GM18870 (cell line): ENCODE results near the gene PTPRM.
"Not testable (repeated sequence)": the region's sequence is repeated elsewhere in the genome, so short reads cannot be mapped to it uniquely, and the experiment has no call there.

Source experiments
- ATAC-seq: cut with Tn5 transposase; IDR thresholded peaks from one replicate; pipeline ENCODE4 v1.9.1; 2021; ENCODE audit warnings: moderate library complexity; ENCODE audit not compliant: unreplicated experiment

PTPRM gene

DNA sequence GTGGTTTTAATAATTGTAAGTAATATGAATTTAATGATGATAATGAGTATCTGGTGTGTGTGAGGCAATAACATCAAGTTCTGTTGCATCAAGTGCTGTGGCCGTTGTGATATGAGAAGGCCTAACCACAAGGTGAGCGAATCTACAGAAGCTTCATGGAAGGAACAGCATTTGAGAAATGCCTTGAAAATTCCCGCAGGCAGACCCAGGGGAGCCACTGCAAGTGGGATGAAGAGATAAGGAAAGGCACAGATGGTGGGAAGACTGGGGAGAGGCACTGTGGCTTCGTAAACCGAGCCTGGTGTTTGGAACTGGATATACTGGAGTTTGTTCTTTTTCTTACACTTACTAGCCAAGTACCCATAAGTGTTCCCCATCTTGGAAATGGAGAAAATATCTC lies 357.5 kb downstream of the PTPRM start:
- ATAC-seq, result no peak

DNA sequence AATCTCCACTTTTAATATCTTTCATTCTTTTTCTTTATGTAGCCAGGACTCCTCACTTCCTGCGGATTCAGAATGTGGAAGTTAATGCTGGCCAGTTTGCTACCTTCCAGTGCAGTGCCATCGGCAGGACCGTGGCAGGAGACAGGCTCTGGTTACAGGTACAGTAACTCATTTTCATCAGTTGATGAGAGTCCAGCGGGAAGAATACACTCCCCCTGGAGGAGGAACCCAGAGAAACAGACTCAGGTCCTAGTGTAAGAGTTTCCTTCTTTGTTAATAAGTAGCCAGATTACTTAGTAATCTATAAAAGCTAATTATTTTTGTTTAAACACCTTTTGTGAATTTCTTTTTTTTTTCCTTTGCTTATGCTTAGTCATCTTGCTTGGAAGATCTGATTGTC lies 359.4 kb downstream of the PTPRM start:
- no peak for ATAC-seq

DNA sequence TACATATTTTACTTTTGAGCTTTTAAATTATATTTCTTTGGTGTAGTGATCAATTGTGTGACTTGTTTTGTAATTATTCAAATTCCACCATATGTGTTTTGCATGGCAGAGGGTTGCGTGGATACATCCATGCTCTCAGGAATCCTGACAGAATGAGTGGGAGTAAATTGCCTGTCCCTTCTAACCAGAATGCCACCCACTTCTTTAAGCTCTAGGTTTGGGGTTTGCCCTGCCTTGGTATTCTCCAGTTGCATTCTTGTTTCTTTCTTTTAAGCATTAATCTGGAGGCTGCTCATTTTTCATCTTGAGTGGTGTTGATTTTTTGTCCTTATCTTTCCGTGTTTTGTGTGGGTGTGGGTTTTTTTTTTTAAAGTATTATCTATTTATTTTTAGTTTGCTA lies 360.0 kb downstream of the PTPRM start:
- ATAC-seq, result no peak

DNA sequence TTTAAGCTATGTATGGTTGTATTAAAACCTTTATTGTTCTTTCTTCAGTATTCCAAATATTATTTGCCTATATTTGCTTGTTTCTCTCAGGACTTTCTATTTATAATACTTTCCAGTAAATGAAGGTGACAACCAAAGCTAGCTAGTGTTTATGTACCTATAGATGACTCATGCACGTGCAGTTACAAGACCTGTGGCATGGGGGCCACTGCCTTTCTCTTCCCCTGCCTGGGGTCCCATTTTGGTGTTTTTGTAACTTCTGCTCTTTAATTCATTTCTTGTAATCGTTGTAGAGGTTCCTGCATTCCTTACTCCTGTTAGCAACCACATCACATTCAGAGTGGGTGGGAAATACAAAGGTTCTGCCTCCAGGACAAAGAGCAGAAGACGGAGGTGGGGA lies 364.6 kb downstream of the PTPRM start:
- ATAC-seq, result no peak

DNA sequence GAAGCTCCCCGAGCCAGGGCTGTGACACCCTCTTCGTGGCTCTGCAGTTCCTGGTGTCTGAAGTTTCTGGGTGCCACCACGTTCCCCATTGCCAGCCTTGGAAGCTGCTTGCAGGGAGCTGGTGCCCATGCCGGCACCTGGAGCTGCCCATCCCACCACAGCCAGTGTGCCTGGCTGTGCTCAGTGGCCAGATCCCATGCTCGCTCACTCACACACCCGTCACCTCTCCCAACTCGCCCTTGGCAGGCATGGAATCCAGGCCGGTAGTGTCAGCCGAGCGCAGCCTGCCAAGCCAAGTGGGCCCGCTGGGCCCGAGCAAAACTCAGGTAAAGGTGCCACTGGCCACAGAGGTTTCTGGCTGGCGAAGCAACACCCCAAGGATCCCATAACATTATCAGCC lies 370.2 kb downstream of the PTPRM start:
- ATAC-seq, result no peak

DNA sequence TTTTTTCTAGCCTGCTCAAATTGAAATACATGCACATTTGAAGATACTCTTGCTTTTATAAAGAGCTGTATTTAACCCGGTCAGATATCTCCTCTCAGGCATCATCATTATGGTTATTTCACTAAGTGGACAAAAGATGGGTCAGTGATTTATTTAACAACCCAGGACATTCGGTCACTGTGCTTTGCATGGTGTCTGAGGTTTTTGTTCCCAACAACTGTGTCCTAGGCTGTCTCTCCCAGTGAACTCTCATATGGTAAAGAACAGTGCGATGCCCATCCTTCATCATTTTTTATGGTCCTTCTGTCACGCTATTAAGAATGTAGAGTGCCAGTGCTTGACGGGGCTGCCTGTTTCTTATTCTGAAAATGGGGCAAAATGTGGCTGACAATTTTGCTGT lies 372.4 kb downstream of the PTPRM start:
- no peak for ATAC-seq

DNA sequence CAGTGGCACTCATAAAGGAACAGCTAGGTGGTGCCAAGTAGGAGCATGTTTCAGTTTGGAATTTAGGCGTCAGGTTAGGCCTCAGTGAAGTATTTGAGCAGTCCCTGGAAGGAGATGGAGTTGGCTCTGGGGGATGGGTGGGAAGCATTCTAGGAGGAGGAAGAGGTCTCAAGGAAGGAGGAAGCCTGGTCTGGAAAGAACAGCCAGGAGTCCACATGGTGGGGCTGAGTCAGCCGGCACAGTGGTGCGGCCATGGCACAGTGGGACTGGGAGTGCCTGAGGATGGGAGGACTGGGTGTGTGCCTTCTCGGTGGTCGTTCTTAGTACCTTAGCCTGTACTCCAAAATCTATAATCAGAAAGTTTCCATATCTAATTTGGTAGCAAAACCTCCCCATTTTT lies 373.3 kb downstream of the PTPRM start:
- no peak for ATAC-seq

DNA sequence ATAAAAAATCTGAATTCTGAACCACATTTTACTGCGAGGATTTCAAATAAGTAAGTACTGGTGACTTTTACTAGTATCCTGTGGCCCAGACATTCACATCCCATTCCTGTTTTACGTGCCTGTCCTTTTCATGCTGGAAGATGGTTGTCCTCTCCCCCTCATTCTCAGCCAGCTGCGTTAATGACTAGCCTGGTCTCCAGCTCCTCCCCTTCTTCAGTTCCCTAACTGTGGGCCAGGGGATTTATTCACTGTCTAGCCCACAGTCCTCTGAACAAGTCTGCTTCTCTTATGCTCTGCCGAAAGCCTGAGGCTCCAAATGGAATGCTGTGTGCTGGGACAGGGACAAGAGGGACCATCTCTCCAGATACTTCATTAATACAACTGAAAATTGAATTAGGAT lies 373.9 kb downstream of the PTPRM start:
- no peak for ATAC-seq

DNA sequence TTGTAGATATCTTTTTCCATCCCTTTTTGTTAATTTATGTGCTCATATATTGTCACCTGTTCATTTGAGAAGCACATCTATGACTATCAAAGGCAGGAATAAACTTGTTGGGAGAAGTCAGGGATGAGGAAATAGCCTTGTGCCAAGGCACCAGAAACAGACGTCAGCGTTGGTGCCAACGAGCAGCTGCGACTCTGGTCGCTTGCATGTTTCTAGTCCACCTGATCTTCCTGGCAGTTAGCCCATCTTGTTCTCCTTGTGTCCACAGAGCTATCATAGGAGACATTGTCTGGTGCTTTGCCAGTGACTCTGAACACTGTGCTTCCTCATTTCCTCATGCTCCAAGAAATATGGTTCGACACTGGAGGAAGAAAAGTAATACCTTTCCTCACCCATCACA lies 374.4 kb downstream of the PTPRM start:
- no peak for ATAC-seq

DNA sequence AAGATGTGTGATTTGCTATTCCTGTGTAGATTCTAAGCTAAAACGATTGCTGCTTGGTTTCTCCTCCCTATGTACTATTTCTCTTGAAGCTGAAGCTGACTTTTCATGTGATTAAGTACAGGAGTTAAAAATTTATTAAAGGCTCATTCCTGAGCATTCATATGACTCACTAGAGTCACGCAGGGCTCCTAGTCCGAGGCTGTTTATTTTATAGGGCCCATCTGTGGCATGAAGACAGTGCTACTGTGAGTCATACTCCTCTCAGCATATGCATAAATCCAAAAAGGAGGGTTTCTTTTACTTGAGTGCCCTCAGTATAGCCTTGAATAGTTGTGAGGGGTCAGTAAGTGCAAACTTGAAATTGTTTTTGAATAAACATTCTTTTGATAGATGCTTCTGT lies 378.8 kb downstream of the PTPRM start:
- ATAC-seq, result no peak

DNA sequence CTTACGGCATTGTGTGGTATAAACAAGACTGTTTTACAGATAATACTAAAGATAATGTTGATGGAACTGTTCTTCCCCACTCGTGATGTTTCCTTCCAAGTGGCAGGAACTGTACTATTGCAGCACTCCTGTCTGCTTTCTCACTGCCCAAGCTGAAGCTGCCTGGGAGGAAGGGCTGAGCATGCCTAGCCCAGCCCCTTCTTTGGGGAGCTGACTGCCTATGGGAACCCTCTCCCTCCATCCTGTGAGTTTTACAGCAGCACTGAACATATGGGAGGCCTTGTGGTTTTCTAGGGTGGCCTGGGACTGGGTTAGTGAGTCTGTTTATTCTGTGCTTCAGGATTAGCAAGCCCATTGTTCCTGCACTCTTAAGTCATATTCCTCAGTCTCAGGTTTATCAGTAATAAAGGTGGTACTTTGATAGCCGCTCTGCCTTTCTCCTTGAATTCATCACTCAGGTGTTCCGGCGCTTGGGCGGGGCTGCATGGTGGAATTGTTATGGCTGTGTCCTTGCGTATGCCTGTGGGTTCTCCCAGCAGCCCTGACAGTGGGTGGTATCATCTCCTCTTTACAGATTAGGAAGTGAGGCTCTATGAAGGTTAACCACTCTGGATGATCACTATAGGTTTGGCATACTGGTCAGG lies 379.7 kb downstream of the PTPRM start:
- ATAC-seq, result no peak

DNA sequence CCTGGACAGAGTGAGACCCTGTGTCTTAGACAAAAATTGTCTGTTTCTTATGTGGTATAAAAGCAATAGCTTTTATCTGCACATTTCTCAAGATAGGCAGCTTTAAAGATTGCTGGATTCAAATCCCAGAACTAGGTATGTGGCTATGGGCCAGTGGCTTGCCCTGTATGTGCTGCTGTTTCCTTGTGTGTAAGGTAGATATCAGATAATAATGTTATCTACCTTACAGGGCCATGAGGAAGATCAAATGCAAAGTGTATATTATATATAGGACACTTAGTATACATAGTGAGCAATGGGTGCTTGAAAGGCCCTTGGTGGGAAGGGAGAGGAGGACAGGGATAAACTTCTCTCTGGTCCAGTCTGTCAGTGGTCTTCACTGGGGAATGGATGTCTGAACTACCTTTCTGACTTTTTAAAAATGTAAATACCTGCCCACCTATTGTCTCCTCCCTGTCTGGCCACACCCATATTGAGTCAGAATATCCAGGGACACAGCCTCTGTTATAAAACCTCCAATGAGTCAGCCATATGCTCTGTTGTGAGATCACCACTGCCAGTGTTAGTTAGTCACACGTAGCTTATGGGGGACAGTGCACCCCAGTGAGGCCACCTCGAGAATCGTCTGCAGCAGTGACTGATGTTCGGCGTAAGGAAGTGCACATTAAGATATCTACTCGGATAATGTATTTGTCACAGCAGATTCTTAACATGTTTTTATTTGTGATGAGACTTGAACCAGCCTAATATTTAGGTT lies 383.4 kb downstream of the PTPRM start:
- no peak for ATAC-seq

DNA sequence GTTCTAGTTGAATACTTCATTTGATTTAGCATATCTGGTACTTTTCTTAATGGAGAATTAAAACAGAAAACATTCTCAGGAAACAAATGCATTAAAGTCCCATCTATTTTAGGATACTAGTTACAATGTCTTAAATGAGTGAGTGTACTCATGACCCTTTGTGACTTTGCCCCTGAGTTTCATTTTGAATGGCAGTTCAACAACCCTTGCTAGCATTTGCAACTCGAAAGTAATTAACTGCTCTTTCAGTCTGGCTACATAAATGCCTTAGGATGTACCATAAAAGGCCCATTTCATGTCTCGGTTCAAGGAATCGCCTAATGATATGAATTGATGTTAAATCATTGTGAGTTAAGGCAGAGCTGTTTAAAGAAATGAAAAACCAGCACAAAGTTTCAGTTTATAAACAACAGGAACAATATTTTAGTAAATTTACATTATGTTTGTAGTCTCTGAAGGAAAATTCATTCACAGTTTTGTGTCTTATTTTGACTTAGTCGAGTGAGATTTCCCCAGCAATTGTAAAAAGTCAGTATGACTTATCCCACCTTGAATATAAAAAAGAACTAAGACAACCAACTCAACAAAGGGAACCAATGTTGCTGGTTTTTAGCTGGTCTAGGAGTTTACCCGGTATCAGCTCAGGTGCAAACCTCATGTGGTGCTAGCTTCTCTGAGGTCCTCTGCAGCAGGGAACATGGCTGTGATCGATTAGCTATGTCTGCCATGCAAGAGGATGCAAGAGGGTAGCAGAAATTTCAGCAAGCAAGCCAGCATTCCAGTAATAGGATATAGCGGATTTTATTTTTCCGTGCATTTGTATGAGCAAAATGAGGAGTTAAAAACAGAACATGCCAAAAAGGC lies 386.2 kb downstream of the PTPRM start:
- peak; percentile 94 for ATAC-seq

DNA sequence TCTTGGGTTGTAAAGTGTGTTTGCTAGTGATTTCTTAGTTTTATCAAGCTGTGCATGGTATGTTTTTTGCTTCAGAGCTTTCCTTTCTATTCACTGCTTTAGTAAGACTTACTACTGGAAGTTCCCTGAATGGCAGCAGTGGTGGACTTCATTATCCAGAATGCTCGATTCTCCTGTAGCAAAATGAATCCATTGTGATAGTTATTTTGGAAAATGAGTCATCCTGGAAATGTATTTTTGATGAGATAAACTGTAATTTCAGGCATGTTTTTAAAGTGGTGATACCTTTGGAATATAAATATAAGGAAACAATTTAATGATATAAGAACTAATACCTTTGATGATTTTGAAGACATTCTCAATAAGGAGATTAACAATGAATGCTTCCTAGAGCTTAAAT lies 387.1 kb downstream of the PTPRM start:
- no peak for ATAC-seq

DNA sequence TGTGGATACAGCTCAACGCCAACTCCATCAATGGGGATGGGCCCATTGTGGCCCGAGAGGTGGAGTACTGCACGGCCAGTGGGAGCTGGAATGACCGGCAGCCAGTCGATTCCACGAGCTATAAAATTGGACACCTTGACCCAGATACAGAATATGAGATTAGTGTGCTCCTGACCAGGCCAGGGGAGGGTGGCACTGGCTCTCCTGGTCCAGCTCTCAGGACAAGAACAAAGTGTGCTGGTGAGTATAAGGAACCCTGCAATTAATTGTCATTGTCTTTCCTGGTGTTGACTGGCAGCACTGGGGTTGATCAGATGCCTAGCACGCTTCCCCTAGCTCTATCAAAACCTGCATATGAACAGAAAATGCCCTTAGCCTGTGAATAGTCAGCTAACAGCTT lies 388.1 kb downstream of the PTPRM start:
- no peak for ATAC-seq

DNA sequence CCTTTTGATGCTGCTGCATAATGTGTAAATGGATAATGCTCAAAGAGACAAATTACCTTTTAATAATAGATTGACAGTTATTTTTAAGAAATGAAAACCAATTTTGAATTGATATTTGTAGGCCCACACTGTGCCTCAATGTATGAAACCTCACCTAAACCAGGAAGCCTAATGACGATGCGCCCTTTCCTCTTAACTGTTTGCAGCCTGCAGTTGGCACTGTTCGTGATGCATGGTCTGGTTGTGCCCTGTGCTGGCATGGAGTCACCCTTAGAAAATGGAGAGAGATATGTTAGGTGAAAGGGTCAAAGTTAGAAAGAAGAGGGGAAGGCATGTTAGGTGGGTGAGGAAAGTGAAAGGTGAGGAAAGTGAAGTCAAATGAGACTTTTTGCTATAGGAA lies 390.2 kb downstream of the PTPRM start:
- ATAC-seq, result no peak

DNA sequence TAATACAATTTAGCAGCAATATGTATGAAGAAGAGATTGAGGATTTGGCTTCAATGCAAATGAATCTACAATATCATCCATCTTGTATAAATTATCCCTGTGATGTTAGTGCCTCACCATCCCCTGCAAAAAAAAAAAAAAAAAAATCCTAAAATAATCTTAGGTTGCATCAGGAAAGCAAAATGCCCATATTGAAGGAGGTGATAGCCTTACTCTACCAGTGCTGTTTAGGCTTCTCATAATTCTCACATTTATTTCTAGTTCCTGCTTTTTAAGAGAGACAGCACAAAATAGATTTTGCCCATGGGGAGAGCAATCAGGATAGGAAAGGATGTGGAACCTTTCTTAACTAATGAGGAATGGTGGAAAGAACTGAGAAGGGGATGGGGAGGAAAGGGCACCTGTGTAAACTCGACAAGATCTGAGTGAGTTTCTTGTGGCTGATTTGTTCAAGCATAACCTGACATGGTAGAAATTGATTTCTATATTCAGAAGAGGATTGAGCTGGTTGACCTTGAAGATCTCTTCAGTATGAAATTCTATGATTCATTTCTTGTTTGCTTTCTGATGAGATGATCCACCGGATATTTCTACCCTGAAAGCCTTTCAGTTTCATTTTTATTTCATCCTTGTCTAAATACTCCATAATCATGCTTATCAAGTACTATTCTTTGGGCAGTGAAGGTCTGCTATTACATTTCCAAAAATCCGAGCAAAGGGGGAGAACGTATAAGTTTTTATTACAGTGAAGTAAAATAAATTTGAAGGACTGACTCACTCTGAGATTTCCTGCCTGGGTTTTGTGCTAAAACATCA lies 391.2 kb downstream of the PTPRM start:
- ATAC-seq, result no peak

DNA sequence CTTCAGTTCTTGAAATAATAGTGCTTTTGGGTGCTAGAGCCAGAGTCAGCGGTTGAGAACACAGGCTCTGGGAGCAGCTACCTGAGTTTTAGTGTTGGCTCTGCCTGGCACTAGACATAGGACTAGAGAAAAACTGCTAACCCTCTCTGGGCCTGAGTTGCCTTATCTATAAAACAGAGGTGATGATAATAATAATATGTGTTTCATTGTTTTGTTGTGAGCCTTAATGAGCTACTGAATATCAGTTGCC lies 391.7 kb downstream of the PTPRM start:
- ATAC-seq, result no peak

DNA sequence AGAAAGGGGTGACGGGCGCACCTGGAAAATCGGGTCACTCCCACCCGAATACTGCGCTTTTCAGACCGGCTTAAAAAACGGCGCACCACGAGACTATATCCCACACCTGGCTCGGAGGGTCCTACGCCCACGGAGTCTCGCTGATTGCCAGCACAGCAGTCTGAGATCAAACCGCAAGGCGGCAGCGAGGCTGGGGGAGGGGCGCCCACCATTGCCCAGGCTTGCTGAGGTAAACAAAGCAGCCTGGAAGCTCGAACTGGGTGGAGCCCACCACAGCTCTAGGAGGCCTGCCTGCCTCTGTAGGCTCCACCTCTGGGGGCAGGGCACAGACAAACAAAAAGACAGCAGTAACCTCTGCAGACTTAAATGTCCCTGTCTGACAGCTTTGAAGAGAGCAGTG lies 399.6 kb downstream of the PTPRM start:
- ATAC-seq, result not testable (repeated sequence)

DNA sequence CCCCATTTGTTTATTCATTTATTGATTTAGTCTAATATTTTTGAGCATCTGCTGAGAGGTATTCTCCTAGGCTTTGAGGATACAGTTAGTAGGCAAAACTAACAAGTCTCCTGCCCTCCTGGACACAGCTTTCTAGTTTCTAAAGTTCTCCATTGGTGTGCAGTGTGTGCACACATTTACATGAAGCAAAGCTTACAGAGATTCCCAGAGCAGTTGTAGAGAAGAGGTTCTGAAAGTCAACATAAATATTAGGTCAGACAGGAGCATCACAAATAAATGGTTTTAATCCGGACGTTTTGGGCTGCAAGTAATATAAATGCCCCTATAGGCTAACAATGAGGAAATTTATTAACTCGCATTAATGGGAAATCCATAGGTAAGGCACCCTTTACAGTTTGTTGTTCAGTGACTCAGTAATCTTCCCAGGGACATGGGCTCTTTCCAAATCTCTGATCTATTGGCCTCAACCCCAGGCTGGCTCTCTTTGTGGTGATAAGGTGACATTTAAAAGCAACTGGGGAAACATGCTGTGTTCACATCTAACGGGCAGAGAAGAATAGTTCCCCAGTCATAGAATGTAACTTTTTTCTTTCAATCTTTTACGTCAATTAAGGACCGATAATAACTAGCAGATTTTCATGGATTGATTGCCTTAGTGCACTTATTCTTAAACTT lies 407.2 kb downstream of the PTPRM start:
- no peak for ATAC-seq

DNA sequence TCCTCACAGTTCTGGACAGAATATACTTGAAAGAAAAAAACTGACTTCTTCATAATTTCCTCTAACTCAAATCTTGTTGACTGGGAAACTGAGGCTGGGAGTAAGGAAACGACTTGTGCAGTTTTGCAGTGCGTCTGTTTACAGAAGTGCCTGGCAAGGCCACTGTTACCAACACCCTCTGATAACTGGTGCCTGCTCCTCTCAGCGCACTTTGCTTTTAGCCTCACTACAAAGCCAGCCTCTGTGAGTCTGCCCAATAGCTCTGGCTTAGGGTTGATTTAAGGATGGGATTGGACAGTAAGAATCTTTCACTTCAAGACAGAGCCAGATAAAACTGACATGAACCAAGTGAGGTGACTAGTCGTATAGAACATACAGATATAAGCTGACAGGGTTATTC lies 410.8 kb downstream of the PTPRM start:
- ATAC-seq, result no peak
